NB4 (cell line): ENCODE data around the gene DAG1.

Source experiments
- DNase-seq: peaks from one replicate; pipeline ENCODE4 v3.0.0; 2010; ENCODE audit warnings: low read depth
- H3K4me3 ChIP-seq: one replicate; pipeline ENCODE4 v1.5.1; 2011; ENCODE audit warnings: mild to moderate bottlenecking, low read depth, low read length, moderate library complexity
- MYC ChIP-seq: IDR thresholded peaks from 2 replicates; pipeline ENCODE4 v1.6.1; 2011; ENCODE audit warnings: low read depth, low read length
- POLR2A ChIP-seq: IDR thresholded peaks from 2 replicates; pipeline ENCODE4 v1.6.1; 2011; ENCODE audit warnings: mild to moderate bottlenecking; ENCODE audit not compliant: insufficient read length; ENCODE audit errors: extremely low read depth
- TF ChIP-seq, protein P1 (sequence below): IDR thresholded peaks from 2 replicates; pipeline ENCODE4 v1.6.1; 2011; ENCODE audit warnings: low read depth, low read length
- TF ChIP-seq, protein P2 (sequence below): IDR thresholded peaks from one replicate; pipeline ENCODE4 v1.5.1; 2012; ENCODE audit warnings: low read depth, low read length

The DAG1 gene

DNA sequence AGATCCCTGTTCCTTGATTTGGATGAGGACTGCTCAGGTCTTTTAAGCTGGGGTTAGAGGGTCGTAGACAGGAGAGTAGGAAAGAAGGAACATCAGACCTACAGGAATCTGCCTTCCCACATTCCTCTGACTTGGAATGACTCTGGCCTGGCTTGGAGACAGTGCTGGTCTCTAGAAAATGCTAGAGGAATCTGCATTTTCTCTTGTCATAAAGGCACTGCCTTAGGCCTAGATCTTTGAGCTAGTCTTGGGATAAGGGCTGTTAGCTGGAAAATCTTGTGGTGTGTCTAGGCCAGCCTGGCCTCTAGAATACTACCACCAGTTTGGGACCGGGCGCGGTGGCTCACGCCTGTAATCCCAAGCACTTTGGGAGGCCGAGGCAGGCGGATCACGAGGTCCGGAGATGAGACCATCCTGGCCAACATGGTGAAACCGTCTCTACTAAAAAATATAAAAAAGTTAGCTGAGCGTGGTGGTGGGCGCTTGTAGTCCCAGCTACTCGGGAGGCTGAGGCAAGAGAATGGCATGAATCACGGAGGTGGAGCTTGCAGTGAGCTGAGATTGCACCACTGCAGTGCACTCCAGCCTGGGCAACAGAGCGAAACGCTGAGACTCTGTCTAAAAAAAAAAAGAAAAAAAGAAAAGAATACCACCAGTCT is 66.9 kb downstream of the DAG1 start:
- H3K4me3 ChIP-seq, result no peak overlapping the region
- no peak for DNase-seq
- TF ChIP-seq, protein P1, sequence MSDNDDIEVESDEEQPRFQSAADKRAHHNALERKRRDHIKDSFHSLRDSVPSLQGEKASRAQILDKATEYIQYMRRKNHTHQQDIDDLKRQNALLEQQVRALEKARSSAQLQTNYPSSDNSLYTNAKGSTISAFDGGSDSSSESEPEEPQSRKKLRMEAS, result no peak
- TF ChIP-seq MYC (no peak), POLR2A (no peak)
- TF ChIP-seq, protein P2, sequence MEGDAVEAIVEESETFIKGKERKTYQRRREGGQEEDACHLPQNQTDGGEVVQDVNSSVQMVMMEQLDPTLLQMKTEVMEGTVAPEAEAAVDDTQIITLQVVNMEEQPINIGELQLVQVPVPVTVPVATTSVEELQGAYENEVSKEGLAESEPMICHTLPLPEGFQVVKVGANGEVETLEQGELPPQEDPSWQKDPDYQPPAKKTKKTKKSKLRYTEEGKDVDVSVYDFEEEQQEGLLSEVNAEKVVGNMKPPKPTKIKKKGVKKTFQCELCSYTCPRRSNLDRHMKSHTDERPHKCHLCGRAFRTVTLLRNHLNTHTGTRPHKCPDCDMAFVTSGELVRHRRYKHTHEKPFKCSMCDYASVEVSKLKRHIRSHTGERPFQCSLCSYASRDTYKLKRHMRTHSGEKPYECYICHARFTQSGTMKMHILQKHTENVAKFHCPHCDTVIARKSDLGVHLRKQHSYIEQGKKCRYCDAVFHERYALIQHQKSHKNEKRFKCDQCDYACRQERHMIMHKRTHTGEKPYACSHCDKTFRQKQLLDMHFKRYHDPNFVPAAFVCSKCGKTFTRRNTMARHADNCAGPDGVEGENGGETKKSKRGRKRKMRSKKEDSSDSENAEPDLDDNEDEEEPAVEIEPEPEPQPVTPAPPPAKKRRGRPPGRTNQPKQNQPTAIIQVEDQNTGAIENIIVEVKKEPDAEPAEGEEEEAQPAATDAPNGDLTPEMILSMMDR, result no peak

DNA sequence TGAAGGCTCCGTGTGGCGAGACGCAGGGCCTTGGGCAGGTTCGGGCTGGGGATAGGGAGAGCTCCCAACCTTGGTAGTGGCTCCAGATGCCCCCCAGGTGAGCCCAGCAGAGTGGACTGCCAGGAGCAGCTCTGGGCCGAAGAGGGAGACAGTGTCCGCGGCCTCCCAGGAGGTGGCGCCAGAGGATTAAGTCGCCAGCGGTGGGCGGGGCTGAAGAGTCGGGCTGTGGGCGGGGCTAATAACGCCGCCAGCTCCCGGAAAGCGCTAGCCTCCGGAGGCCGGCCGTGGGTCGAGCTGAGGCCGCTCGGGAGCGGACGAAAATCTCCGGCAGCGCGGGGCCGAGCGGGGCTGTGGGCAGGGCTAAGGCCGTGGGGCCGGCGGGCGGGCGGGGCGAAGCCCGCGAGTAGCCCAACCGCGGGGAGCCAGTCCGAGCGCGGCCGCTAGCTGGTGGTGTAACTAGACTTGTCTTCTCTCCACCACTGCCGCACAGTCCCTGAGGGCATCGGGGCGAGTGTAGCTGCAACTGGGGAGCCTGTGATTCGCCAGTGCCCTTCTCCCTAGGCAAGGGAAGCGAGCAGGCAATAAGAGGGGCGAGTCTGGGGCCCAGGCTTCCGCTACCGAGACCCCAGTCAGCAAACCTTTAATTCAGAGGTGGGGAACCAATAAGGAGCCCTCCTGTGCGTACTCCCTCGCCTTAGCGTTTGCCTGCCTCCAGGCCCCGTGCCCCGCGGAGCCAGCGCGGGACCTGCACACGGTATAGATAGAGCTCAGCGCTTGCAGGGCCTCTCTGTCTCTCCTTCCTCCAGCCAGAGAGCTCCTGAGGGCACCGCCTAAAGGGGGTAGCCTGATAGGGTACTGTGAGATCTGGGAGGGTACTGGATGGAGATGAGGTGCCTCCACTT is 69.8 kb downstream of the DAG1 start:
- peak; percentile 95 for DNase-seq
- TF ChIP-seq POLR2A (peak; percentile 12), MYC (no peak)
- TF ChIP-seq, protein P1, result no peak
- TF ChIP-seq, protein P2, result peak; percentile 75
- peak overlapping the region; percentile 56 for H3K4me3 ChIP-seq

DNA sequence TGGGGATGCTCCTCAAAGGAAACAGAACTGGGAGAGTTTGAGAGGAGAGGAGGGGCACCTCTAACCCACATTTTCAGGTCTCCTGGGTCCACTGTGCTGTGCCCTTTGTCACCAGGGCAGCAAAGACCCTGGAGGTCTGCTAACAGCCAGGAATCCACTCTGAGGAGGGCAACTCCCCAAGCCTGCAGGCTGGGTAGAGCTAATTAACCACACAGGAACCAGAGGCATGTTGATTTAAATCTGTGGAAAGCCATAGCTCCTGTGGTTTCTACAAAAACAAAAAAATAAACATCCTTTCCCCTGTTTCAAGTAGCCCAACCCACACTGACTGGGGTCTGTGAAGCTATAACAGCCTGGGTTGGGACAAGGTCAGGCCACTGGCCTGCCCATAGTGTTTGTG is 82.0 kb downstream of the DAG1 start:
- TF ChIP-seq, protein P2, result no peak
- TF ChIP-seq MYC (no peak), POLR2A (no peak)
- TF ChIP-seq, protein P1, result no peak
- no peak for DNase-seq
- no peak overlapping the region for H3K4me3 ChIP-seq

DNA sequence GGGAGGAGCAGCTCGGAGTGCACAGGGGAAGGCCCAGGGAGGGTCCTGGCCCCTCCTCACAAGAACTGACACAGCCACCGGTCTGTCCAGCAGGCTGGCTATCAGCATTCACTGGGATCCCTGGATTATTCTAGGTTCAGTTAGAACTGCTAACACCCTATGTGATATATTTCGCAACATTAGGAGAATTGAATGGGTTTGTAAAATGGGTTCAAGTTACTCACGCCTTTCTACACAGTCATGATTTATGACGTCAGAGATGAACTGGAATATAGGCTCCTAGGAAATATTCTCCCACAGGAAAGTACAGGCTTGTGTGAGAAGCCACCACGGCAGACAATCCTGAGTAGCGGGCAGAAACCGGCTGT is 83.2 kb downstream of the DAG1 start:
- TF ChIP-seq MYC (no peak), POLR2A (no peak)
- TF ChIP-seq, protein P1, result no peak
- TF ChIP-seq, protein P2, result no peak
- H3K4me3 ChIP-seq, result peak overlapping the region; percentile 58
- DNase-seq, result peak; percentile 39

DNA sequence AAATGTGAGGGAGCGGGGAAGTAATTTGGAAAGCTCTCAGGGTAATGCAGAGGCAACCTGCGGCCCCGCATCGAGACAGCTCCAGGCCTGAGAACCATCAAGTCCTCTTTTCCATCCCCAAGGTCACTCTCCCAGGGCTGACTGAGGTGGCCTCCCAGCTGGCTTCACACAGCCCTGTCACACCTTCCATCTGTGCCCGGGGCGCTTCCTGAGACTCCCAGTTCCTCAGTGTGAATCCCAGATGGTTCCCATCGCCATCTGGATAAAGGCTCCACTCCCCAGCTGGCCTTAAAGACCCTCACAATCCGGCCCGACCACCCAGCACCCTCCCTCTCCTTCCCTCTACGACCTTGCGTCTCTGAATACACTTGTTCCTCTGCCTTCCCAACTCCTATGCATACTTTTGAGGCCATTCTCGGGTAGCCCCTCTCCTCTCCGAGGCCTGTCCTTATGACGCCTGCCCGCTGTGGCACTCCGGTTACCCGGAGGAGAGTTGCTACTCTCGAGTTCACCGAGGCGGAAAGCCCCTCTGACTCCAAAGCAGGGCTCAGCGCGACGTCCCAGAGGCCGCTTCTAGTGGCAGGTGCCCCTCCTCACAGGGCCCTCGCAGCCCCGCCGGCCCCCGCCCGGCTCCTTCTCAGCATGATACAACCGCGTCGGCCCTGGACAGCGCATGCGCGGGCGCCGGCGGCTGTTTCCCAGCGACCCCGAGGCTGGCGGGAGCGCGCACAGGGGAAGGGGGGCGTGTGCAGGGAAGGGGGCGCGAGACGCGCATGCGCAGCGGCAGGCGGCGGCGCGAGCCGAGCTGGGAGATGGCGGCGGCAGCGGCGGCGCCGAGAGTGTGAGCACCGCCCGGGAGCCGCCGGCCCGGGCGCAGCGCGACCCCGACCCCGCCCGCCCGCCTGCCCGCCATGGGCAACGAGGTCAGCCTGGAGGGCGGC is 83.9 kb downstream of the DAG1 start, which contains the start of gene BSN:
BSN (plus strand) TSS at position 786 of the 941 bp plus-strand sequence; CDS start at position 912, 126 bp downstream.
- peak within 1 kb of the TSS; percentile 58 for H3K4me3 ChIP-seq
- TF ChIP-seq POLR2A, result no peak
- no peak for TF ChIP-seq MYC
- TF ChIP-seq, protein P2, result no peak
- TF ChIP-seq, protein P1, result no peak
- DNase-seq, result peak; percentile 88
